HepG2 (cell line): ENCODE measurements around the gene RNF126. TPM values are rescaled to one million over a fixed set of nuclear protein-coding genes. Genes with fewer than 3 reads are reported as not detected.

ENCODE experiments used
- ATAC-seq: fragments of 200-7000 bp; cut with Tn5 transposase; 3 replicates; pipeline ENCODE4 v1.9.1; 2020; ENCODE audit warnings: mild to moderate bottlenecking, moderate library complexity
- BruUV-seq: library from RNA; stranded (reverse); fragments of 400-500 nt; replicated peaks from 2 replicates; lab custom pipeline; 2021; lab: Mats Ljungman, UMichigan
- CTCF ChIA-PET: fragments of 300-600 bp; formaldehyde crosslinking; extraction: SDS; loops from one replicate; lab custom pipeline; 2021; ENCODE audit warnings: low total read pairs, inconsistent platforms, low intra/inter-chr PET ratio; lab: Yijun Ruan, JAX
- POLR2A ChIA-PET: fragments of 350-600 bp; sonication (Branson Sonifier 250); formaldehyde crosslinking; loops from one replicate; lab custom pipeline; 2020; ENCODE audit warnings: antibody characterized with exemption, inconsistent platforms; lab: Yijun Ruan, JAX
- DNase-seq: peaks from one replicate; pipeline ENCODE4 v3.0.0-alpha.2; 2015; ENCODE audit warnings: low spot score
- FAIRE-seq: peaks from 3 replicates; lab custom pipeline; 2011; peaks lifted over from hg19 to GRCh38; lab: Jason Lieb, UNC
- H2AFZ ChIP-seq: one replicate; pipeline ENCODE4 v1.6.1; 2011; ENCODE audit warnings: low read length, inconsistent platforms
- H3K27ac ChIP-seq: fragments of 300-600 bp; 3 replicates; pipeline ENCODE4 v1.8.0; 2011; ENCODE audit warnings: mixed run types, mild to moderate bottlenecking, mixed read lengths, low read length, inconsistent platforms; ENCODE audit not compliant: insufficient read depth; ENCODE audit errors: extremely low read length
- H3K27me3 ChIP-seq, 2 experiments: fragments of 200-600 bp in 1 of 2; 2 replicates in 1 of 2; 3 replicates in 1 of 2; pipeline versions ENCODE4 v1.6.0 to v1.8.0; 2011; ENCODE audit warnings: low read length in 2 of 2, mild to moderate bottlenecking in 2 of 2, moderate library complexity in 2 of 2, inconsistent platforms in 1 of 2; ENCODE audit not compliant: insufficient read depth in 2 of 2, control insufficient read depth in 1 of 2
- H3K36me3 ChIP-seq, 2 experiments: fragments of 200-600 bp in 1 of 2; replicated peaks in 1 of 2; 2 replicates in 1 of 2; 3 replicates in 1 of 2; pipeline versions ENCODE4 v1.5.1 to v1.8.0; 2011; ENCODE audit warnings: low read length in 2 of 2, inconsistent platforms in 1 of 2; ENCODE audit not compliant: insufficient read depth in 2 of 2, control insufficient read depth in 1 of 2
- H3K4me1 ChIP-seq: 2 replicates; pipeline ENCODE4 v1.5.1; 2012; ENCODE audit warnings: low read length, inconsistent platforms; ENCODE audit not compliant: insufficient read depth
- H3K4me2 ChIP-seq: 2 replicates; pipeline ENCODE4 v1.6.0; 2011; ENCODE audit warnings: low read depth, low read length, inconsistent platforms
- H3K4me3 ChIP-seq, 3 experiments: fragments of 200-600 bp in 1 of 3; sonication (generic), shearing (Covaris generic) in 1 of 3; replicated peaks in 1 of 3; 2 replicates each; pipeline ENCODE4 v1.5.1; 2011 to 2016; ENCODE audit warnings: low read length in 3 of 3, inconsistent platforms in 2 of 3, low read depth in 2 of 3, mild to moderate bottlenecking in 2 of 3, control low read depth in 1 of 3, mixed read lengths in 1 of 3; ENCODE audit not compliant: insufficient read depth in 1 of 3
- H3K79me2 ChIP-seq: one replicate; pipeline ENCODE4 v1.6.1; 2011; ENCODE audit warnings: low read length, inconsistent platforms; ENCODE audit not compliant: insufficient read depth
- H3K9ac ChIP-seq: 2 replicates; pipeline ENCODE4 v1.6.0; 2011; ENCODE audit warnings: mild to moderate bottlenecking, low read depth, low read length, inconsistent platforms; ENCODE audit not compliant: insufficient read depth
- H3K9me3 ChIP-seq: 2 replicates; pipeline ENCODE4 v1.5.1; 2012; ENCODE audit warnings: mild to moderate bottlenecking, low read length
- H4K20me1 ChIP-seq: 2 replicates; pipeline ENCODE4 v1.6.0; 2011; ENCODE audit warnings: inconsistent platforms, mild to moderate bottlenecking, low read length, moderate library complexity; ENCODE audit not compliant: insufficient read depth
- AGO2 ChIP-seq: fragments of 200-400 bp; formaldehyde crosslinking; optimal IDR thresholded peaks from 2 replicates; pipeline ENCODE3; 2017; ENCODE audit warnings: mild to moderate bottlenecking, low read depth, low read length, moderate library complexity
- CREM ChIP-seq, 2 experiments: sonication (generic) in 1 of 2; formaldehyde crosslinking in 1 of 2; IDR thresholded peaks; 2 replicates each; pipeline versions ENCODE4 v1.4.0 to v1.6.1; 2016 to 2020; ENCODE audit warnings: antibody characterized with exemption in 1 of 2, mild to moderate bottlenecking in 1 of 2, missing genetic modification reagents in 1 of 2
- MED1 ChIP-seq: sonication (generic); formaldehyde crosslinking; IDR thresholded peaks from 2 replicates; pipeline ENCODE4 v1.4.0; 2020; ENCODE audit warnings: missing genetic modification reagents
- NFYC ChIP-seq: IDR thresholded peaks from 2 replicates; pipeline ENCODE4 v1.6.1; 2016; ENCODE audit warnings: missing genetic modification reagents, missing compliant biosample characterization
- RBAK ChIP-seq: sonication (generic); formaldehyde crosslinking; IDR thresholded peaks from 2 replicates; pipeline ENCODE4 v1.5.1; 2020; ENCODE audit warnings: mild to moderate bottlenecking, missing genetic modification reagents
- ZNF460 ChIP-seq: sonication (generic); formaldehyde crosslinking; IDR thresholded peaks from 2 replicates; pipeline ENCODE4 v1.5.1; 2020; ENCODE audit warnings: missing genetic modification reagents, mild to moderate bottlenecking, borderline replicate concordance
- WGBS: methylation state at CpG from one replicate; pipeline ENCODE4 v1.1.6; 2017; ENCODE audit warnings: low lambda C conversion rate; 5-methylcytosine and 5-hydroxymethylcytosine counted together
- in situ Hi-C: cut with HindIII; loops from 2 replicates; pipeline ENCODE4 v1.10.0; 2017; ENCODE audit warnings: low pct_unique_long_range_greater_than_20kb; ENCODE audit not compliant: extremely low pct_ligation_motif_present
- intact Hi-C: fragments of 100-400 bp; cut with micrococcal nuclease; formaldehyde crosslinking; loops from one replicate; pipeline ENCODE4 v1.10.0; 2022; ENCODE audit not compliant: unreplicated experiment
- polyA plus RNA-seq, 8 experiments: library from polyadenylated mRNA; depleted of rRNA in 3 of 8; stranded (reverse) in 7 of 8; unstranded in 1 of 8; fragments of >200 nt; fragmentation: Illumina TruSeq in 4 of 8; extraction: Trizol in 4 of 8; gene quantifications; 2 replicates each; pipeline versions ENCODE4 v1.2.1 to v1.2.3, GENCODE V29; 2011 to 2016; ENCODE audit warnings: low read depth in 4 of 8, missing spikeins in 1 of 8, mixed read lengths in 1 of 8; ENCODE audit not compliant: insufficient read depth in 1 of 8
- total RNA-seq, 5 experiments: library from RNA; depleted of rRNA; stranded (reverse); fragments of >200 nt; fragmentation: Illumina TruSeq; extraction: Trizol; gene quantifications; 2 replicates each; pipeline ENCODE4 v1.2.3, GENCODE V29; 2016; ENCODE audit warnings: low read depth in 1 of 5
- TF ChIP-seq, protein P1 (sequence below): sonication (generic); formaldehyde crosslinking; IDR thresholded peaks from 2 replicates; pipeline ENCODE4 v1.4.0; 2020; ENCODE audit warnings: low read depth, mild to moderate bottlenecking, missing genetic modification reagents

Gene RNF126
- total and polyA plus RNA-seq, 2 of the 13 experiments (the other 11 are each of a cell fraction or from before 2014, with no cell fraction given): 23.2 to 34.0 TPM

- TF ChIP-seq, protein P1, sequence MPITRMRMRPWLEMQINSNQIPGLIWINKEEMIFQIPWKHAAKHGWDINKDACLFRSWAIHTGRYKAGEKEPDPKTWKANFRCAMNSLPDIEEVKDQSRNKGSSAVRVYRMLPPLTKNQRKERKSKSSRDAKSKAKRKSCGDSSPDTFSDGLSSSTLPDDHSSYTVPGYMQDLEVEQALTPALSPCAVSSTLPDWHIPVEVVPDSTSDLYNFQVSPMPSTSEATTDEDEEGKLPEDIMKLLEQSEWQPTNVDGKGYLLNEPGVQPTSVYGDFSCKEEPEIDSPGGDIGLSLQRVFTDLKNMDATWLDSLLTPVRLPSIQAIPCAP (CRISPR knock-in tag): no peak
These were observed 47.4 kb downstream of the RNF126 start (continued) for GRCh38 chr19:615619-616018.

DNA sequence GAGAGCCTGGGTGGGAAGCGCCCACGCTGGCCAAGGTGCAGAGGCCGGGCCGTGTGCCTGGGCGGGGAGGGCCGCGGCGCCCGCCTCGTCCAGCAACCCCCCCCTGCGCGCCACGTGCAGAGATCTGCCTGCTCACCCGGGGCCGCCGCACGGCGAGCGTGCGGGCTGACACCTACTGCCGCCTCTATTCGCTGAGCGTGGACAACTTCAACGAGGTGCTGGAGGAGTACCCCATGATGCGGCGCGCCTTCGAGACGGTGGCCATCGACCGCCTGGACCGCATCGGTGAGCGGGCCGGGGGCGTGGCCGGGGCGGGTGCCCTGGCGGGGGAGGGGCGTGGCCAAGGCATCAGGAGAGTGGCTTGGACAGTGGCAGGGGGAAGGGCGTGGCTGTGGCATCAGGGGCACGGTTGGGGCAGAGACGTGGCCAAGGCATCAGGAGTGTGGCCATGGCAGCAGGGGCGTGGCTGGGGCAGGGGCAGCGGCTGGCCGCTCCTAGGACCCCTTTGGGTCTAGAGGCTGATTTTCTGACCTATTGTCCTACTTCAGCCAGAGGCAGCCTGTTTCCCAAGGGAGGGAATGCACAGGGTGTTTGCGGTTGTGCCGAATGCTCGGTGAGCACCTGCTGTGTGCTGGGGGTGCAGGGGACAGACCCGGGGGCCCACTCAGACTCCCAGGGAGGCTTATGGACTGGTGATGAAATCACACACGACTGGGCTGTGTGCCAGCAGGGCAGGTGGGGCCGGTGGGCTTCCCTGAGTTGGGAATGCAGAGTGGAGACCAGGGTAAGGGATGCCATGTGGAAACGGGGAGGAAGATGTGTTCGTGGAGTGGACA is 49.1 kb downstream of the RNF126 start:
- BruUV-seq: no TSS peak
- Histone ChIP-seq H2AFZ (no peak overlapping the region), H3K27me3 (no peaks in the 10 kb centered on the region), H3K9me3 (no peaks in the 10 kb centered on the region), H3K27ac (no peak overlapping the region), H4K20me1 (no peaks in the 10 kb centered on the region), H3K36me3 (peaks cover 9 to 16% of the 10 kb centered on the region in 2 experiments; a peak in 4 of 5 replicates), H3K4me2 (no peak overlapping the region), H3K79me2 (no peaks in the 10 kb centered on the region), H3K9ac (no peak overlapping the region), H3K4me3 (no peak overlapping the region), H3K4me1 (no peaks in the 10 kb centered on the region)
- CTCF ChIA-PET: no interaction called here
- no peak for FAIRE-seq
- in situ Hi-C loops (no loop called here), intact Hi-C loops (no loop called here)
- no peak for DNase-seq
- no peak for ATAC-seq
- TF ChIP-seq NFYC (CRISPR knock-in tag) (no peak), AGO2 (peak; percentile 50), ZNF460 (CRISPR knock-in tag) (no peak)
- POLR2A ChIA-PET: no interaction called here
- 95% methylated on average over 26 of the region's 54 CpGs for WGBS

GRCh38 chr19:612941-613340 is 50.1 kb downstream of the RNF126 start:
- Histone ChIP-seq H4K20me1 (no peaks in the 10 kb centered on the region), H3K36me3 (peaks cover 3 to 7% of the 10 kb centered on the region in 2 experiments; a peak in 3 of 5 replicates), H3K4me2 (no peak overlapping the region), H3K4me3 (no peak overlapping the region), H3K27ac (no peak overlapping the region), H3K27me3 (no peaks in the 10 kb centered on the region), H3K4me1 (no peaks in the 10 kb centered on the region), H3K9me3 (no peaks in the 10 kb centered on the region), H2AFZ (no peak overlapping the region), H3K79me2 (no peaks in the 10 kb centered on the region), H3K9ac (no peak overlapping the region)
- DNase-seq (no peak), ATAC-seq (no peak), FAIRE-seq (no peak)
- TF ChIP-seq MED1 (no peak), CREM (IDR thresholded peaks at IDR 0.05) (no peak), CREM (CRISPR knock-in tag; IDR thresholded peaks at IDR 0.05) (no peak), RBAK (CRISPR knock-in tag) (no peak)
- in situ Hi-C loops: no loop called here
- POLR2A ChIA-PET: no interaction called here
- CTCF ChIA-PET: no interaction called here
- WGBS: 95% methylated on average over 30 of the region's 33 CpGs
- BruUV-seq: no TSS peak
- intact Hi-C loops: no loop called here
